ENCODE results near the gene SLC13A4.
A peak's percentile ranks its signal among the peaks of the same experiment; 100 is the strongest.
"Not testable (repeated sequence)": the region's sequence is repeated elsewhere in the genome, so short reads cannot be mapped to it uniquely, and the experiment has no call there.

Gene SLC13A4

GRCh38 chr7:135678612-135679575 is 49.1 kb downstream of the SLC13A4 start:
- H3K4me1 ChIP-seq (ENCODE audit: control insufficient read depth, insufficient read depth, low read length, poor library complexity, severe bottlenecking) = peaks cover 13% of the 10 kb centered on the region
- H3K27ac ChIP-seq (ENCODE audit: low read depth, low read length, severe bottlenecking) = no peak overlapping the region
- peaks cover 66% of the 10 kb centered on the region for H3K36me3 ChIP-seq (ENCODE audit: control insufficient read depth, insufficient read depth, low read length)
- H3K9me3 ChIP-seq (ENCODE audit: control insufficient read depth, low read length) = no peaks in the 10 kb centered on the region
- 90 to 100% methylated on average over 3 of the region's 4 CpGs for WGBS, 2 experiments (ENCODE audit: insufficient coverage in 2 of 2)
- no peak overlapping the region for H3K4me3 ChIP-seq (ENCODE audit: extremely low read depth, insufficient read depth, low read length, poor library complexity, severe bottlenecking)

GRCh38 chr7:135673360-135673706 is 54.7 kb downstream of the SLC13A4 start:
- WGBS, 2 experiments (ENCODE audit: insufficient coverage in 2 of 2) = 89 to 95% methylated on average over 3 of the region's 6 CpGs
- no peak overlapping the region for H3K27ac ChIP-seq (ENCODE audit: low read depth, low read length, severe bottlenecking)
- H3K36me3 ChIP-seq (ENCODE audit: control insufficient read depth, insufficient read depth, low read length) = peaks cover 55% of the 10 kb centered on the region
- H3K4me1 ChIP-seq (ENCODE audit: control insufficient read depth, insufficient read depth, low read length, poor library complexity, severe bottlenecking) = peaks cover 13% of the 10 kb centered on the region
- peaks cover 7% of the 10 kb centered on the region for H3K9me3 ChIP-seq (ENCODE audit: control insufficient read depth, low read length)
- no peak overlapping the region for H3K4me3 ChIP-seq (ENCODE audit: extremely low read depth, insufficient read depth, low read length, poor library complexity, severe bottlenecking)

GRCh38 chr7:135672560-135673359 is 55.2 kb downstream of the SLC13A4 start:
- no peak overlapping the region for H3K27ac ChIP-seq (ENCODE audit: low read depth, low read length, severe bottlenecking)
- WGBS, 2 experiments (ENCODE audit: insufficient coverage in 2 of 2) = 87 to 100% methylated on average over 1 to 2 of the region's 3 CpGs

GRCh38 chr7:135670179-135670578 is 57.8 kb downstream of the SLC13A4 start:
- H3K9me3 ChIP-seq (ENCODE audit: control insufficient read depth, low read length) = peaks cover 9% of the 10 kb centered on the region
- peak overlapping the region; percentile 24 for H3K27ac ChIP-seq (ENCODE audit: low read depth, low read length, severe bottlenecking)
- peaks cover 40% of the 10 kb centered on the region for H3K36me3 ChIP-seq (ENCODE audit: control insufficient read depth, insufficient read depth, low read length)
- no CpG with 5 or more reads among the region's 1 CpG for WGBS, 2 experiments (ENCODE audit: insufficient coverage in 2 of 2)
- H3K4me1 ChIP-seq (ENCODE audit: control insufficient read depth, insufficient read depth, low read length, poor library complexity, severe bottlenecking) = peaks cover 13% of the 10 kb centered on the region
- H3K4me3 ChIP-seq (ENCODE audit: extremely low read depth, insufficient read depth, low read length, poor library complexity, severe bottlenecking) = no peak overlapping the region

More at GRCh38 chr7:135672560-135673359, 55.2 kb downstream of the SLC13A4 start:
- Histone ChIP-seq H3K9me3 (ENCODE audit: control insufficient read depth, low read length) (peaks cover 9% of the 10 kb centered on the region), H3K36me3 (ENCODE audit: control insufficient read depth, insufficient read depth, low read length) (peaks cover 54% of the 10 kb centered on the region), H3K4me1 (ENCODE audit: control insufficient read depth, insufficient read depth, low read length, poor library complexity, severe bottlenecking) (peaks cover 13% of the 10 kb centered on the region), H3K4me3 (ENCODE audit: extremely low read depth, insufficient read depth, low read length, poor library complexity, severe bottlenecking) (no peak overlapping the region)

GRCh38 chr7:135669774-135670173 is 58.2 kb downstream of the SLC13A4 start:
- Histone ChIP-seq H3K36me3 (ENCODE audit: control insufficient read depth, insufficient read depth, low read length) (peaks cover 36% of the 10 kb centered on the region), H3K9me3 (ENCODE audit: control insufficient read depth, low read length) (peaks cover 9% of the 10 kb centered on the region), H3K27ac (ENCODE audit: low read depth, low read length, severe bottlenecking) (peak overlapping the region; percentile 24), H3K4me1 (ENCODE audit: control insufficient read depth, insufficient read depth, low read length, poor library complexity, severe bottlenecking) (peaks cover 13% of the 10 kb centered on the region), H3K4me3 (ENCODE audit: extremely low read depth, insufficient read depth, low read length, poor library complexity, severe bottlenecking) (no peak overlapping the region)
- 86 to 100% methylated on average over 1 of the region's 1 CpG for WGBS, 2 experiments (ENCODE audit: insufficient coverage in 2 of 2)

GRCh38 chr7:135668852-135669395 is 59.1 kb downstream of the SLC13A4 start:
- peaks cover 17% of the 10 kb centered on the region for H3K4me1 ChIP-seq (ENCODE audit: control insufficient read depth, insufficient read depth, low read length, poor library complexity, severe bottlenecking)
- H3K4me3 ChIP-seq (ENCODE audit: extremely low read depth, insufficient read depth, low read length, poor library complexity, severe bottlenecking); H3K9me3 ChIP-seq (ENCODE audit: control insufficient read depth, low read length); H3K27ac ChIP-seq (ENCODE audit: low read depth, low read length, severe bottlenecking): not testable (repeated sequence)
- 67 to 100% methylated on average over 1 of the region's 6 CpGs for WGBS, 2 experiments (ENCODE audit: insufficient coverage in 2 of 2)
- H3K36me3 ChIP-seq (ENCODE audit: control insufficient read depth, insufficient read depth, low read length) = peaks cover 28% of the 10 kb centered on the region

GRCh38 chr7:135667626-135668025 is 60.4 kb downstream of the SLC13A4 start:
- not testable (repeated sequence) for H3K27ac ChIP-seq (ENCODE audit: low read depth, low read length, severe bottlenecking); H3K4me3 ChIP-seq (ENCODE audit: extremely low read depth, insufficient read depth, low read length, poor library complexity, severe bottlenecking); H3K9me3 ChIP-seq (ENCODE audit: control insufficient read depth, low read length)
- no CpG with 5 or more reads among the region's 1 CpG for WGBS, 2 experiments (ENCODE audit: insufficient coverage in 2 of 2)
- Histone ChIP-seq H3K36me3 (ENCODE audit: control insufficient read depth, insufficient read depth, low read length) (peaks cover 19% of the 10 kb centered on the region), H3K4me1 (ENCODE audit: control insufficient read depth, insufficient read depth, low read length, poor library complexity, severe bottlenecking) (peaks cover 17% of the 10 kb centered on the region)

- Histone ChIP-seq H3K36me3 (ENCODE audit: control insufficient read depth, insufficient read depth, low read length) (peaks cover 19% of the 10 kb centered on the region), H3K4me1 (ENCODE audit: control insufficient read depth, insufficient read depth, low read length, poor library complexity, severe bottlenecking) (peaks cover 15% of the 10 kb centered on the region), H3K9me3 (ENCODE audit: control insufficient read depth, low read length) (peaks cover 9% of the 10 kb centered on the region), H3K4me3 (ENCODE audit: extremely low read depth, insufficient read depth, low read length, poor library complexity, severe bottlenecking) (no peak overlapping the region), H3K27ac (ENCODE audit: low read depth, low read length, severe bottlenecking) (no peak overlapping the region)
- WGBS, 2 experiments (ENCODE audit: insufficient coverage in 2 of 2) = 97 to 100% methylated on average over 1 to 6 of the region's 6 CpGs
Measured at GRCh38 chr7:135666846-135667245, 61.1 kb downstream of the SLC13A4 start.

- Histone ChIP-seq H3K4me3 (ENCODE audit: extremely low read depth, insufficient read depth, low read length, poor library complexity, severe bottlenecking) (no peak overlapping the region), H3K9me3 (ENCODE audit: control insufficient read depth, low read length) (peaks cover 9% of the 10 kb centered on the region), H3K27ac (ENCODE audit: low read depth, low read length, severe bottlenecking) (no peak overlapping the region), H3K4me1 (ENCODE audit: control insufficient read depth, insufficient read depth, low read length, poor library complexity, severe bottlenecking) (peaks cover 15% of the 10 kb centered on the region), H3K36me3 (ENCODE audit: control insufficient read depth, insufficient read depth, low read length) (peaks cover 19% of the 10 kb centered on the region)
- WGBS, 2 experiments (ENCODE audit: insufficient coverage in 2 of 2) = 89 to 93% methylated on average over 11 of the region's 11 CpGs
Measured at GRCh38 chr7:135666156-135666555, 61.8 kb downstream of the SLC13A4 start.

- Histone ChIP-seq H3K9me3 (ENCODE audit: control insufficient read depth, low read length) (peaks cover 9% of the 10 kb centered on the region), H3K27ac (ENCODE audit: low read depth, low read length, severe bottlenecking) (no peak overlapping the region), H3K36me3 (ENCODE audit: control insufficient read depth, insufficient read depth, low read length) (peaks cover 19% of the 10 kb centered on the region), H3K4me1 (ENCODE audit: control insufficient read depth, insufficient read depth, low read length, poor library complexity, severe bottlenecking) (peaks cover 9% of the 10 kb centered on the region), H3K4me3 (ENCODE audit: extremely low read depth, insufficient read depth, low read length, poor library complexity, severe bottlenecking) (no peak overlapping the region)
- WGBS, 2 experiments (ENCODE audit: insufficient coverage in 2 of 2) = 100% methylated on average over 1 to 2 of the region's 3 CpGs
Measured at GRCh38 chr7:135665042-135665441, 62.9 kb downstream of the SLC13A4 start.
